ENCODE measurements around the gene STAC3.

GRCh38 chr12:57280211-57281062 is 29.4 kb upstream of the STAC3 start:
- TF ChIP-seq CTCF (IDR thresholded peaks at IDR 0.05) (no peak), POLR2AphosphoS5 (IDR thresholded peaks at IDR 0.05) (peak in 1 of 2 donors; percentile 20)
